Kidney epithelial cell (primary cell): ENCODE measurements around the gene PTPRO. TPM values are rescaled to one million over a fixed set of nuclear protein-coding genes. Genes with fewer than 3 reads are reported as not detected.

Source experiments
- DNase-seq: peaks from one replicate; pipeline ENCODE4 v3.0.0-alpha.2; 2010; ENCODE audit warnings: low read depth
- H3K27me3 ChIP-seq: 2 replicates; pipeline ENCODE4 v1.6.0; 2011; ENCODE audit warnings: low read length; ENCODE audit not compliant: control insufficient read depth, insufficient read depth
- H3K36me3 ChIP-seq: 2 replicates; pipeline ENCODE4 v1.5.1; 2011; ENCODE audit warnings: low read length; ENCODE audit not compliant: control insufficient read depth, insufficient read depth
- H3K4me3 ChIP-seq: 2 replicates; pipeline ENCODE4 v1.5.1; 2011; ENCODE audit warnings: low read depth, mild to moderate bottlenecking, control low read depth, low read length
- CTCF ChIP-seq: IDR thresholded peaks from 2 replicates; pipeline ENCODE4 v1.5.1; 2011; ENCODE audit warnings: mild to moderate bottlenecking, moderate library complexity, low read length, control low read depth, inconsistent platforms; ENCODE audit not compliant: insufficient read depth, poor library complexity, severe bottlenecking
- total RNA-seq: library from RNA; depleted of rRNA; stranded (reverse); fragments of >200 nt; gene quantifications from 2 replicates; pipeline ENCODE4 v1.2.3, GENCODE V29; 2015

PTPRO gene
- total RNA-seq, 1 donor from 2014 or later, result 3.7 TPM

GRCh38 chr12:15429262-15429661, 107.0 kb downstream of the PTPRO start:
- TF ChIP-seq CTCF, result no peak
- no peak for DNase-seq

GRCh38 chr12:15435597-15435996, 113.3 kb downstream of the PTPRO start:
- no peak overlapping the region for H3K4me3 ChIP-seq
- DNase-seq, result no peak
- TF ChIP-seq CTCF, result no peak

More at GRCh38 chr12:15429262-15429661, 107.0 kb downstream of the PTPRO start:
- Histone ChIP-seq H3K36me3 (no peaks in the 10 kb centered on the region), H3K27me3 (no peaks in the 10 kb centered on the region), H3K4me3 (no peak overlapping the region)

GRCh38 chr12:15439459-15439858, 117.2 kb downstream of the PTPRO start:
- Histone ChIP-seq H3K27me3 (no peaks in the 10 kb centered on the region), H3K4me3 (no peak overlapping the region), H3K36me3 (no peaks in the 10 kb centered on the region)
- TF ChIP-seq CTCF, result no peak
- DNase-seq, result no peak

More at GRCh38 chr12:15435597-15435996, 113.3 kb downstream of the PTPRO start:
- Histone ChIP-seq H3K36me3 (no peaks in the 10 kb centered on the region), H3K27me3 (no peaks in the 10 kb centered on the region)

- no peaks in the 10 kb centered on the region for H3K36me3 ChIP-seq
- DNase-seq, result no peak
Observed at GRCh38 chr12:15443050-15443449, 120.7 kb downstream of the PTPRO start.

GRCh38 chr12:15443611-15444010, 121.3 kb downstream of the PTPRO start:
- no peak overlapping the region for H3K4me3 ChIP-seq
- no peak for DNase-seq
- no peak for TF ChIP-seq CTCF
- H3K36me3 ChIP-seq, result no peaks in the 10 kb centered on the region
- H3K27me3 ChIP-seq, result no peaks in the 10 kb centered on the region

More at GRCh38 chr12:15443050-15443449, 120.7 kb downstream of the PTPRO start:
- no peak for TF ChIP-seq CTCF
- Histone ChIP-seq H3K4me3 (no peak overlapping the region), H3K27me3 (no peaks in the 10 kb centered on the region)

- Histone ChIP-seq H3K4me3 (no peak overlapping the region), H3K36me3 (no peaks in the 10 kb centered on the region), H3K27me3 (no peaks in the 10 kb centered on the region)
- no peak for TF ChIP-seq CTCF
- DNase-seq, result no peak
Observed at GRCh38 chr12:15444523-15444922, 122.2 kb downstream of the PTPRO start.
